Left ventricle myocardium inferior (tissue), 1 donor: Measurements from ENCODE around the gene CFD. TPM values are rescaled to one million over a fixed set of nuclear protein-coding genes. Genes with fewer than 3 reads are reported as not detected.
"Not testable (repeated sequence)": the region's sequence is repeated elsewhere in the genome, so short reads cannot be mapped to it uniquely, and the experiment has no call there.

Source experiments
- DNase-seq: peaks from one replicate; pipeline ENCODE4 v3.0.0-alpha.2; 2020
- H3K27ac ChIP-seq: fragments of 200-600 bp; replicated peaks from 2 replicates; pipeline ENCODE4 v1.8.0; 2021
- H3K27me3 ChIP-seq: fragments of 200-600 bp; 2 replicates; pipeline ENCODE4 v1.8.0; 2021; ENCODE audit warnings: low read depth
- H3K36me3 ChIP-seq: fragments of 200-600 bp; 2 replicates; pipeline ENCODE4 v1.8.0; 2021
- H3K4me1 ChIP-seq: fragments of 200-600 bp; 2 replicates; pipeline ENCODE4 v1.8.0; 2021
- H3K4me3 ChIP-seq: fragments of 200-600 bp; 2 replicates; pipeline ENCODE4 v1.8.0; 2021; ENCODE audit warnings: mild to moderate bottlenecking, moderate library complexity
- H3K9me3 ChIP-seq: fragments of 200-600 bp; replicated peaks from 2 replicates; pipeline ENCODE4 v1.8.0; 2021
- CTCF ChIP-seq: fragments of 200-600 bp; IDR thresholded peaks from 2 replicates; pipeline ENCODE4 v1.8.0; 2021; ENCODE audit warnings: antibody characterized with exemption, mild to moderate bottlenecking, borderline replicate concordance
- intact Hi-C: fragments of 100-400 bp; cut with micrococcal nuclease; formaldehyde crosslinking; loops from one replicate; pipeline ENCODE4 v1.11.0; 2022
- total RNA-seq: library from RNA; stranded (reverse); fragmentation: NEBNext Ultra II Directional; extraction: Animal tissue kit (Norgen Biotek cat#: 25700); gene quantifications from one replicate; pipeline ENCODE4 v1.2.1, GENCODE V29; 2021
- donor health status: DM: no; HTN: yes; CAD: no; lungs with severe emphysema.

Gene CFD
- total RNA-seq, 1 donor from 2014 or later = 200 TPM

- intact Hi-C loops = no loop called here
- Histone ChIP-seq H3K4me1 (no peaks in the 10 kb centered on the region), H3K27me3 (no peaks in the 10 kb centered on the region), H3K27ac (no peak overlapping the region), H3K9me3 (no peaks in the 10 kb centered on the region), H3K4me3 (no peak overlapping the region), H3K36me3 (peaks cover 31% of the 10 kb centered on the region)
- TF ChIP-seq CTCF = no peak
- DNase-seq = no peak
Observed at GRCh38 chr19:815079-815774, 44.2 kb upstream of the CFD start.

- Histone ChIP-seq H3K27ac (no peak overlapping the region), H3K4me1 (no peaks in the 10 kb centered on the region), H3K36me3 (peaks cover 23% of the 10 kb centered on the region), H3K4me3 (no peak overlapping the region), H3K9me3 (no peaks in the 10 kb centered on the region), H3K27me3 (no peaks in the 10 kb centered on the region)
- DNase-seq = no peak
- intact Hi-C loops = no loop called here
- no peak for TF ChIP-seq CTCF
Observed at GRCh38 chr19:815775-816499, 43.5 kb upstream of the CFD start.

- peaks cover 18% of the 10 kb centered on the region for H3K36me3 ChIP-seq
- TF ChIP-seq CTCF = no peak
- no peak overlapping the region for H3K27ac ChIP-seq
- no peak overlapping the region for H3K4me3 ChIP-seq
- intact Hi-C loops = no loop called here
- no peak for DNase-seq
- peaks cover 4% of the 10 kb centered on the region for H3K4me1 ChIP-seq
- H3K9me3 ChIP-seq = no peaks in the 10 kb centered on the region
- H3K27me3 ChIP-seq = peaks cover 5% of the 10 kb centered on the region
Observed at GRCh38 chr19:816500-816857, 43.0 kb upstream of the CFD start.

GRCh38 chr19:820212-820611 lies 39.3 kb upstream of the CFD start:
- H3K9me3 ChIP-seq, DNase-seq, intact Hi-C loops, H3K4me3 ChIP-seq, H3K27ac ChIP-seq, H3K36me3 ChIP-seq: not testable (repeated sequence)
- Histone ChIP-seq H3K27me3 (peaks cover 34% of the 10 kb centered on the region), H3K4me1 (peaks cover 15% of the 10 kb centered on the region)

GRCh38 chr19:821231-821824 lies 38.1 kb upstream of the CFD start:
- intact Hi-C loops = no loop called here
- TF ChIP-seq CTCF = no peak
- no peak for DNase-seq

More at GRCh38 chr19:821231-821824, 38.1 kb upstream of the CFD start:
- H3K36me3 ChIP-seq = no peaks in the 10 kb centered on the region
- no peak overlapping the region for H3K27ac ChIP-seq
- H3K27me3 ChIP-seq = peaks cover 36% of the 10 kb centered on the region
- peak overlapping the region; percentile 63 for H3K4me3 ChIP-seq
- H3K4me1 ChIP-seq = peaks cover 15% of the 10 kb centered on the region
- H3K9me3 ChIP-seq = no peaks in the 10 kb centered on the region
